H1 (cell line): ENCODE data around the gene UTP15. TPM values are rescaled to one million over a fixed set of nuclear protein-coding genes. Genes with fewer than 3 reads are reported as not detected.

Experiments
- CTCF ChIA-PET: fragments of 300-600 bp; sonication (Branson Sonifier 250); formaldehyde crosslinking; loops from one replicate; lab custom pipeline; 2021; ENCODE audit not compliant: partially characterized antibody; lab: Charles Lee
- POLR2A ChIA-PET: fragments of 300-600 bp; sonication (Branson Sonifier 250); formaldehyde crosslinking; loops from one replicate; lab custom pipeline; 2021; ENCODE audit warnings: inconsistent platforms; ENCODE audit not compliant: partially characterized antibody; lab: Charles Lee
- DNase-seq, 2 experiments: peaks; one replicate each; pipeline versions ENCODE4 v3.0.0 to v3.0.0-alpha.2; 2010 to 2022; ENCODE audit warnings: low spot score in 2 of 2, low read depth in 1 of 2, mixed read lengths in 1 of 2
- FAIRE-seq: peaks from 2 replicates; lab custom pipeline; 2011; peaks lifted over from hg19 to GRCh38; lab: Jason Lieb, UNC
- H2AFZ ChIP-seq: 2 replicates; pipeline ENCODE4 v1.8.1; 2012; ENCODE audit warnings: low read length, inconsistent platforms
- H2AK5ac ChIP-seq: 2 replicates; pipeline ENCODE4 v1.6.1; 2013; ENCODE audit warnings: low read depth, low read length
- H2BK120ac ChIP-seq: replicated peaks from 2 replicates; pipeline ENCODE3; 2013; ENCODE audit warnings: low read depth, low read length, inconsistent platforms
- H2BK12ac ChIP-seq: 2 replicates; pipeline ENCODE4 v1.6.1; 2013; ENCODE audit warnings: low read depth, low read length
- H2BK15ac ChIP-seq: 2 replicates; pipeline ENCODE4 v1.6.1; 2013; ENCODE audit warnings: low read length
- H2BK20ac ChIP-seq: 2 replicates; pipeline ENCODE4 v1.6.1; 2013; ENCODE audit warnings: low read length
- H2BK5ac ChIP-seq: 2 replicates; pipeline ENCODE4 v1.6.1; 2013; ENCODE audit warnings: low read depth, low read length
- H3K14ac ChIP-seq: 2 replicates; pipeline ENCODE4 v1.6.1; 2013; ENCODE audit warnings: inconsistent platforms; ENCODE audit not compliant: insufficient read length
- H3K18ac ChIP-seq: 2 replicates; pipeline ENCODE4 v1.6.1; 2013; ENCODE audit warnings: low read length; ENCODE audit errors: extremely low read depth
- H3K23ac ChIP-seq: 2 replicates; pipeline ENCODE4 v1.6.1; 2013; ENCODE audit warnings: inconsistent platforms; ENCODE audit not compliant: insufficient read length
- H3K23me2 ChIP-seq: 2 replicates; pipeline ENCODE4 v1.6.1; 2013; ENCODE audit warnings: low read depth, low read length
- H3K27ac ChIP-seq: 2 replicates; pipeline ENCODE4 v1.6.1; 2011; ENCODE audit warnings: low read depth, low read length, inconsistent platforms
- H3K27me3 ChIP-seq, 4 experiments: replicated peaks in 1 of 4; 1 replicate in 1 of 4; 2 replicates in 3 of 4; pipeline versions ENCODE4 v1.6.1 to v1.8.1; 2011 to 2013; ENCODE audit warnings: low read length in 3 of 4, mild to moderate bottlenecking in 3 of 4, inconsistent platforms in 2 of 4, mixed read lengths in 2 of 4, moderate library complexity in 1 of 4; ENCODE audit not compliant: control insufficient read depth in 3 of 4, insufficient read depth in 3 of 4; ENCODE audit errors: extremely low read depth in 1 of 4
- H3K36me3 ChIP-seq, 4 experiments: 2 replicates each; pipeline versions ENCODE4 v1.6.1 to v1.8.1; 2011 to 2013; ENCODE audit warnings: mild to moderate bottlenecking in 4 of 4, low read length in 3 of 4, moderate library complexity in 2 of 4, control low read depth in 1 of 4, inconsistent platforms in 1 of 4; ENCODE audit not compliant: insufficient read depth in 4 of 4, control insufficient read depth in 2 of 4
- H3K4ac ChIP-seq: replicated peaks from 2 replicates; pipeline ENCODE3; 2013; ENCODE audit warnings: low read length, low read depth, mixed read lengths, inconsistent platforms; ENCODE audit not compliant: insufficient read length
- H3K4me1 ChIP-seq, 4 experiments: replicated peaks in 1 of 4; 1 replicate in 1 of 4; 2 replicates in 3 of 4; pipeline versions ENCODE4 v1.6.1 to v1.8.1; 2011 to 2013; ENCODE audit warnings: low read length in 3 of 4, inconsistent platforms in 2 of 4, mixed read lengths in 1 of 4; ENCODE audit not compliant: insufficient read depth in 4 of 4, control insufficient read depth in 3 of 4
- H3K4me2 ChIP-seq, 2 experiments: 2 replicates each; pipeline versions ENCODE4 v1.6.1 to v1.8.1; 2011 to 2013; ENCODE audit warnings: low read depth in 2 of 2, low read length in 2 of 2, control low read depth in 1 of 2, inconsistent platforms in 1 of 2, mild to moderate bottlenecking in 1 of 2; ENCODE audit not compliant: insufficient read depth in 1 of 2
- H3K4me3 ChIP-seq, 4 experiments: fragments of 200-600, 300-600 bp in 1 of 4; sonication (generic), shearing (Covaris generic), sonication (Bioruptor Twin) in 1 of 4; 2 replicates each; pipeline versions ENCODE4 v1.5.1 to v1.8.1; 2011 to 2016; ENCODE audit warnings: low read length in 4 of 4, low read depth in 3 of 4, control low read depth in 2 of 4, inconsistent platforms in 2 of 4, mild to moderate bottlenecking in 2 of 4, mixed read lengths in 1 of 4, moderate library complexity in 1 of 4; ENCODE audit not compliant: insufficient read depth in 2 of 4; ENCODE audit errors: extremely low read depth in 1 of 4
- H3K56ac ChIP-seq: replicated peaks from 2 replicates; pipeline ENCODE3; 2013; ENCODE audit warnings: low read depth, mild to moderate bottlenecking, mixed read lengths, low read length, inconsistent platforms; ENCODE audit not compliant: insufficient read length
- H3K79me1 ChIP-seq: 2 replicates; pipeline ENCODE4 v1.6.1; 2013; ENCODE audit warnings: low read depth, low read length, control low read depth
- H3K79me2 ChIP-seq, 2 experiments: 2 replicates each; pipeline versions ENCODE4 v1.6.1 to v1.8.1; 2012 to 2013; ENCODE audit warnings: low read length in 2 of 2, mild to moderate bottlenecking in 2 of 2, inconsistent platforms in 1 of 2; ENCODE audit not compliant: insufficient read depth in 2 of 2, control insufficient read depth in 1 of 2
- H3K9ac ChIP-seq, 4 experiments: replicated peaks in 1 of 4; 1 replicate in 1 of 4; 2 replicates in 3 of 4; pipeline versions ENCODE4 v1.6.1 to v1.8.1; 2011 to 2013; ENCODE audit warnings: low read depth in 3 of 4, low read length in 3 of 4, control low read depth in 2 of 4, mild to moderate bottlenecking in 2 of 4, moderate library complexity in 2 of 4, inconsistent platforms in 1 of 4; ENCODE audit errors: extremely low read depth in 1 of 4
- H3K9me3 ChIP-seq, 2 experiments: 2 replicates each; pipeline versions ENCODE4 v1.6.1 to v1.8.1; 2012 to 2013; ENCODE audit warnings: mild to moderate bottlenecking in 2 of 2, moderate library complexity in 2 of 2, control low read depth in 1 of 2, inconsistent platforms in 1 of 2, low read depth in 1 of 2, low read length in 1 of 2, mixed read lengths in 1 of 2; ENCODE audit not compliant: insufficient read depth in 2 of 2
- H4K20me1 ChIP-seq, 2 experiments: replicated peaks in 1 of 2; 2 replicates each; pipeline versions ENCODE3 to v1.8.1; 2011 to 2013; ENCODE audit warnings: inconsistent platforms in 2 of 2, low read length in 2 of 2, mild to moderate bottlenecking in 1 of 2; ENCODE audit not compliant: insufficient read depth in 2 of 2, control insufficient read depth in 1 of 2
- H4K5ac ChIP-seq: 2 replicates; pipeline ENCODE4 v1.6.1; 2013; ENCODE audit warnings: low read length, low read depth, mixed read lengths, inconsistent platforms; ENCODE audit not compliant: insufficient read length
- H4K8ac ChIP-seq: 2 replicates; pipeline ENCODE4 v1.8.0; 2013; ENCODE audit warnings: mild to moderate bottlenecking, moderate library complexity, low read length, inconsistent platforms; ENCODE audit not compliant: insufficient read depth; ENCODE audit errors: extremely low read depth
- H4K91ac ChIP-seq: replicated peaks from 2 replicates; pipeline ENCODE3; 2013; ENCODE audit warnings: low read length, mixed read lengths, inconsistent platforms; ENCODE audit not compliant: insufficient read length
- ASH2L ChIP-seq: fragments of 200-600, 300-600 bp; sonication (generic); IDR thresholded peaks from one replicate; pipeline ENCODE4 v1.7.1; 2017; ENCODE audit warnings: low read length
- CEBPB ChIP-seq: IDR thresholded peaks from 2 replicates; pipeline ENCODE4 v1.6.1; 2012; ENCODE audit warnings: low read depth, low read length
- CHD1 ChIP-seq: IDR thresholded peaks from 2 replicates; pipeline ENCODE4 v1.6.1; 2012; ENCODE audit warnings: low read depth, low read length, improper control_type of control experiment
- E2F6 ChIP-seq: IDR thresholded peaks from 2 replicates; pipeline ENCODE4 v1.6.1; 2012; ENCODE audit warnings: inconsistent platforms
- HDAC6 ChIP-seq: IDR thresholded peaks from one replicate; pipeline ENCODE4 v1.7.1; 2012; ENCODE audit warnings: low read depth, mild to moderate bottlenecking, inconsistent platforms, low read length, moderate library complexity
- KDM5A ChIP-seq: fragments of 200-600 bp; IDR thresholded peaks from 2 replicates; pipeline ENCODE4 v1.7.1; 2012; ENCODE audit warnings: mild to moderate bottlenecking, low read length, inconsistent platforms, mixed read lengths
- RNF2 ChIP-seq: fragments of 200-900, 300-1000 bp; sonication (generic); IDR thresholded peaks from 2 replicates; pipeline ENCODE4 v1.7.1; 2016; ENCODE audit warnings: borderline replicate concordance, low read depth, mild to moderate bottlenecking, antibody characterized with exemption, low read length; ENCODE audit not compliant: poor library complexity, severe bottlenecking; ENCODE audit errors: missing control alignments
- SIX5 ChIP-seq: IDR thresholded peaks from 2 replicates; pipeline ENCODE4 v1.6.1; 2011; ENCODE audit warnings: mild to moderate bottlenecking, low read depth, low read length
- SUZ12 ChIP-seq: fragments of 200-600 bp; sonication (generic); IDR thresholded peaks from 2 replicates; pipeline ENCODE4 v1.6.1; 2012; ENCODE audit warnings: mild to moderate bottlenecking, inconsistent platforms, low read length, moderate library complexity, mixed read lengths
- TBP ChIP-seq: IDR thresholded peaks from 2 replicates; pipeline ENCODE4 v1.6.1; 2011; ENCODE audit warnings: low read depth, low read length, improper control_type of control experiment
- TCF12 ChIP-seq: IDR thresholded peaks from 2 replicates; pipeline ENCODE4 v1.6.1; 2011; ENCODE audit warnings: low read depth, mild to moderate bottlenecking, low read length
- TEAD4 ChIP-seq: IDR thresholded peaks from 2 replicates; pipeline ENCODE4 v1.6.1; 2012; ENCODE audit warnings: low read depth, low read length, inconsistent platforms, mixed read lengths
- YY1 ChIP-seq: IDR thresholded peaks from 2 replicates; pipeline ENCODE4 v1.6.1; 2011; ENCODE audit warnings: low read depth, mild to moderate bottlenecking, low read length
- WGBS, 2 experiments: shearing (Covaris generic) in 1 of 2; methylation state at CpG; one replicate each; pipeline versions ENCODE4 v1.1.6 to v1.1.7; 2013 to 2015; ENCODE audit warnings: low lambda C conversion rate in 2 of 2, mixed read lengths in 2 of 2, inconsistent platforms in 1 of 2, low coverage in 1 of 2, missing lambda C conversion rate in 1 of 2; ENCODE audit not compliant: insufficient replicate concordance in 2 of 2, insufficient coverage in 1 of 2, insufficient read length in 1 of 2; ENCODE audit errors: extremely low coverage in 1 of 2, missing lambda C conversion rate in 1 of 2; 5-methylcytosine and 5-hydroxymethylcytosine counted together
- polyA plus RNA-seq, 7 experiments: library from polyadenylated mRNA; depleted of rRNA in 3 of 7; stranded (reverse) in 5 of 7; unstranded in 2 of 7; fragments of >200 nt in 5 of 7; fragments of 200-250 nt in 2 of 7; gene quantifications; 1 replicate in 5 of 7; 2 replicates in 1 of 7; 4 replicates in 1 of 7; pipeline versions ENCODE4 v1.2.1 to v1.2.3, GENCODE V29; 2011 to 2013; ENCODE audit warnings: missing spikeins in 2 of 7, mixed read lengths in 2 of 7
- total RNA-seq: library from RNA; stranded (reverse); fragmentation: NEBNext Ultra II Directional; extraction: Animal tissue kit (Norgen Biotek cat#: 25700); gene quantifications from 2 replicates; pipeline ENCODE4 v1.2.1, GENCODE V29; 2021

Gene UTP15
- total and polyA plus RNA-seq, 2 of the 8 experiments (the other 6 are each of a cell fraction or from before 2014, with no cell fraction given) = 14.3 to 33.6 TPM

GRCh38 chr5:73582285-73583145 lies 17.0 kb downstream of the UTP15 start:
- H3K4me3 ChIP-seq = no peak overlapping the region
- no peak overlapping the region for H3K9ac ChIP-seq
- H2BK5ac ChIP-seq = no peak overlapping the region
- H3K36me3 ChIP-seq = peaks cover 5 to 40% (median 24%) of the 10 kb centered on the region in 4 experiments
- H3K18ac ChIP-seq = no peak overlapping the region
- no peaks in the 10 kb centered on the region for H3K9me3 ChIP-seq
- H4K91ac ChIP-seq = no peak overlapping the region
- H2BK120ac ChIP-seq = no peak overlapping the region
- H2BK20ac ChIP-seq = no peak overlapping the region
- FAIRE-seq (no peak), DNase-seq (no peak)
- H3K4me1 ChIP-seq = no peaks in the 10 kb centered on the region
- CTCF ChIA-PET = interaction anchor here (1.0 to 1.6 kb wide), 3 partner anchors 8 to 211 kb away, joined by 3 to 15 read pairs (median 7); no protein-coding TSS in a partner anchor
- 92% methylated on average over 3 of the region's 3 CpGs; no CpG with 5 or more reads in 1 of the 2 experiments for WGBS, 2 experiments
- H4K8ac ChIP-seq = no peak overlapping the region
- no peak overlapping the region for H4K5ac ChIP-seq
- H3K23me2 ChIP-seq = no peaks in the 10 kb centered on the region
- H3K79me2 ChIP-seq = no peaks in the 10 kb centered on the region
- no peak overlapping the region for H2AFZ ChIP-seq
- H2BK12ac ChIP-seq = no peak overlapping the region
- H3K56ac ChIP-seq = no peak overlapping the region
- H2AK5ac ChIP-seq = no peak overlapping the region
- no peak overlapping the region for H3K4me2 ChIP-seq
- POLR2A ChIA-PET = no interaction called here
- H4K20me1 ChIP-seq = peaks cover 0 to 4% of the 10 kb centered on the region in 2 experiments
- no peak overlapping the region for H3K14ac ChIP-seq
- H2BK15ac ChIP-seq = no peak overlapping the region
- no peak overlapping the region for H3K4ac ChIP-seq
- H3K27me3 ChIP-seq = no peaks in the 10 kb centered on the region
- H3K27ac ChIP-seq = no peak overlapping the region
- H3K23ac ChIP-seq = no peak overlapping the region
- H3K79me1 ChIP-seq = no peaks in the 10 kb centered on the region
- TF ChIP-seq TBP (no peak), YY1 (no peak), KDM5A (no peak), CEBPB (no peak), ASH2L (no peak), SUZ12 (no peak), RNF2 (no peak), TCF12 (no peak), TEAD4 (no peak), SIX5 (no peak), HDAC6 (no peak), CHD1 (no peak), E2F6 (no peak)
